Measurements from ENCODE around the gene ZNF385C. TPM values are rescaled to one million over a fixed set of nuclear protein-coding genes. Genes with fewer than 3 reads are reported as not detected.

ZNF385C gene
- polyA plus RNA-seq, 1 donor = 8.0 TPM

- DNase-seq = no peak
Observed at GRCh38 chr17:42107124-42107523, 8.9 kb upstream of the ZNF385C start.

DNA sequence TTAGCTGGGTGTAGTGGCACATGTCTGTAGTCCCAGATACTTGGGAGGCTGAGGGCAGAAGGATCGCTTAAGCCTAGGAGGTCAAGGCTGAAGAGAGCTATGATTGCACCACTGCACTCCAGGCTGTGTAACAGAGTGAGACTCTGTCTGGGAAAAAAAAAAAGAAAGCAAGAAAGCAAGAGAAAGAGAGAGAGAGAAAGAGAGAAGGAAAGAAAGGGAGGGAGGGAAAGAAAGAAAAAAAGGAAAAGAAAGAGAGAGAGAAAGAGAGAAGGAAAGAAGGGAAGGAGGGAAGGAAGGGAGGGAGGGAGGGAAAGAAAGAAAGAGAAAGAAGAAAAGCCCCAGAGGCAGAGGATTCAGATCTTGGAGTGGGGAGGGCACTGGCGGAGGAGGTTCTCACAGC is 7.7 kb upstream of the ZNF385C start:
- no peak for DNase-seq

- DNase-seq = no peak
Observed at GRCh38 chr17:42104264-42104663, 6.0 kb upstream of the ZNF385C start.

DNA sequence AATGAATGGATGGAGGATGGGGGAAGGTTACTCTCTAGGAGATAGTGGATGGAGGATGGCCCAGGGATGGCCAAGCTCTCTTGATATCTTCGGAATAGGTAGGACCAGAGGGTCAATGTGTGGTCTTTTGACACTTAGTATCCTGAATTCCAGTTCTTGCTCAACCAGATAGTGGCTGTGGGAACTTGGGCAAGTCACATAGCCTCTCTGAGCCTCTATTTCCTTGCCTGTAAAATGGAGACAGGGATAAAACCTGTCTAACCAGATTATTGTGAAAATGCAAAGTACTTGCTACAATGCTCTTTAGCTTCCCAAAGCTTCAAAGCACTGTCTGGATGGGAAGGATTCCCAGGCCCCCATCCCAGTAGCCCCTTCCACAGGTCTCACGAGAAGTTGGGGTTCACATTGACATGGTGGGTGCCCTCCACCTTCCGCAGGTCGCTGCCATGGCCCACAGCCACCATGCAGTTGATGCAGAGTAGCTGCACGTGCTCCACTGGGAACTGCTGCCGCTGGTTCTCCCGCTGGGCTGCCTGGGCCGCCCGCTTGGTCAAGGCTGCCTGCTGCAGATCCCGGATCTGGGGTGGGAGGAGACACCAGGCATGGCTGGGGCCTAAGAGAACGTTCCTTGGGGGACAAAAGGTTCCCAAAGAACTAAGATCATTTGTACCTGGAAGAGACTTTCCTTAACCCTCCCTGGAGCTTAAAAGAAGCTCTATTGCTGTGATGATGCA is 5.1 kb upstream of the ZNF385C start:
- DNase-seq = no peak

DNA sequence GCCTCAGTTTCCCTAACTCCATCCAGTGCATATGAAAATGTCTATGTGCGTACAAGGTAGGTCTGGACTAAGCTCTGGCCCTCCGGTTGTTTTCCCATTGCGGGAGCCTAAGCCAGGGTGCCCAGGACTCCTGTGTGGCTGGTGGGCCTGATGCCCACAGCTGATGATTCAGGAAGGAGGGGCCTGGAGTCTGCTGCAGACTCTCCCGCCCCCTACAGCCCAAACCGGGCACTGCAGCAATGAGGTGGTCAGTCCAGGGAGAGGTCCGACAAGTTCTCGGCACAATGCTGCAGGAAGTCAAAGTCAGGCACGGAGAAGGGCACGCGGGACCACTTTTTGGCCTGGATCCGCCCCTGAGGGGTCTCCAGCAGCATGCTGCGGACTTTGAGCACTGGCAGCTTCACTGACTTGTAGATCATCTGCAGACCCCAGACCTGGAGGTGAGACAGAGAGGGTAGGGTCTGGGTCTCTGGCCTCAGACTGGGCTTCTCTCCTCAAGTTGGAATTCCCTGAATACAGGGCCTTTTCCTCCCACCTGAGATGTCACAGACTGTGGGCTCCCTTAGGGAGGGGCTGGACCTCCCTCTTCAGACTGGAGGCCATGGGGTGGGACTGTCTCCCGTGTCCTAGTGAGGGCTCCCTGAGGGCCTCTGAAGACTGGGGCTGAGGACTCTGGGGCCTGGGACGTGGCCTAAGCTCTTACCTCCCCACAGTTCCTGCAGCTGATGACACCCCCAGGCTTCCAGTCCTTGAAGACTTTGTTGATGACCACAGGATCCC is 3.4 kb upstream of the ZNF385C start:
- DNase-seq = peak; percentile 32

GRCh38 chr17:42098730-42099399 is 592 bp upstream of the ZNF385C start:
- no peak for DNase-seq

GRCh38 chr17:42096360-42097111 is 1.7 kb downstream of the ZNF385C start:
- no peak for DNase-seq

DNA sequence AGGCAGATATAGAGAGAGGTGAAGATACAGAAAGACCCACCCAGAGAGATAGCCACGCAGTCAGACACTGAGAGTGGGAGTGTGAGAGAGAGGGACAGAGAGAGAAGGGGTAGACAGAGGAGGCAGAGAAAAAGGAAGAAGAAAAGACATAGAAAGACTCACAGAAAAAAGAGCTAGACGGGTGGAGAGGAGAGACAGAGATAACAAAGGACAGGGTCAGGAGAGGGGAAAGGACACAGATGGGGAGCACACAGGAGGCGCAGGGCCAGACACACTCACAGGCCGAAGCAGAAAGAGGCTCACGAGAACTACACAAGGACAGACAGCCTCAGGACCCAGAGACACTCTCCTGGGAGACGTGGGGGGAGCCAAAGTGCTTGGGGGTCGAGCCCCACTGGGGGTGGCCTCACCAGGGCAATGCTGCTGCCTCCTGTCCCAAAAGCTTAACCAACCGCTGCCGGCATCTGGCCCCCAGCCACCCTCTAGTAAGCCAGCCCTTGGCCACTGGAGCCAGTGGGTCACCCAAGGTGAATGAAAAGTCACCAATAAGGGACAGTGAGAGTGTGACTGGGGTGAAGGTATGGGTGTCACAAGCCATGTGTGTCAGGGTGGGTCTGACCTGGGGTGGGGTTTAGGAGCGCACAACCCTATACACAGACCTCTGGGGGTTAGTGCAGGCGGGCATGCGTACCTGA is 3.8 kb downstream of the ZNF385C start:
- no peak for DNase-seq

- no peak for DNase-seq
Observed at GRCh38 chr17:42092939-42093338, 5.3 kb downstream of the ZNF385C start.

- DNase-seq = no peak
Observed at GRCh38 chr17:42090964-42091790, 7.1 kb downstream of the ZNF385C start.

GRCh38 chr17:42088736-42089135 is 9.5 kb downstream of the ZNF385C start:
- no peak for DNase-seq

GRCh38 chr17:42087736-42088705 is 10.3 kb downstream of the ZNF385C start:
- DNase-seq = no peak

DNA sequence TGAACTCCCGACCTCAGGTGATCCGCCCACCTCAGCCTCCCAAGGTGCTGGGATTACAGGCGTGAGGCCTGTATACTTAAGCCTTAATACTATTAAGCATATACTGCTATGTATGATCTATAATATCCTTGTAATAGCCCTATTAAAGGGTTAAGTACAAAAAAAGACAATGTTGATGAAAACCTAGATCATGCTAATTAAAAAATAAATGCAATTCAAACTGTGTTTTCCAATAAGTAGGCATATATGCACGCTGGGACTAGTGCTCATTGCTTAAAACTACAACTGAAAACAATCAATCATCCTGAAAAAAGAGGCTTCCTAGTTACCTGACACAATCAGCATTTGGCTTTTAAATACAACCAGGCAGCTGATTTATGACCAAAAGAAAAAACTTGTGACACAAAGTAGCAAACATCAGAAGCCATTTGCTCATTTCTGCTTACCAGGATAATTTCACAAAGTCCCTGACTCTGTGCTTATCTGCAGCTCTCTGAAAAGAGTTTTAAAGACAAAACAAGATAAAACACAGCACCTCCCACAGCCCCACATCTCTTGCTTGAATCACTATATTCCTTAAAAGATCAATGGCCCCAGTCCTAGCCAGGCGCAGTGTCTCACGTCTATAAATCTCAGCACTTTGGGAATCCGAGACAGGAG is 11.1 kb downstream of the ZNF385C start:
- no peak for DNase-seq

- no peak for DNase-seq
Observed at GRCh38 chr17:42081516-42082129, 16.6 kb downstream of the ZNF385C start.

DNA sequence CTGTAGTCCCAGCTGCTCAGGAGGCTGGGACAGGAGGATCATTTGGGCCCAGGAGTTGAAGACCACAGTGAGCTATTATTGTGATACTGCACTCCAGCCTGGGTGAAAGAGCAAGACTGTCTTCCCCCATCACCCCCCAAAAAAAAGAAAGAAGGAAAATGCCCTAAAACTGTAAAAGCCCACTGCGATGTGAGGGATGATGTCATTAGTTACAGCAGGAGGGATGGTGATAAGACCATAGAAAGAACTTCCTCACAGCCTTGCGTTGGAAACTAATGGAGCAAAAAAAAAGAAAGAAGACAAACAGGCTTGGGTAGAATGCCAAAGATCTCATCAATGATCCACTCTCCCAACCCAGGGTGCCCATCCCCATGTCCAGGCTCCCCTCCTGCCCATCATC is 18.7 kb downstream of the ZNF385C start:
- DNase-seq = no peak

DNA sequence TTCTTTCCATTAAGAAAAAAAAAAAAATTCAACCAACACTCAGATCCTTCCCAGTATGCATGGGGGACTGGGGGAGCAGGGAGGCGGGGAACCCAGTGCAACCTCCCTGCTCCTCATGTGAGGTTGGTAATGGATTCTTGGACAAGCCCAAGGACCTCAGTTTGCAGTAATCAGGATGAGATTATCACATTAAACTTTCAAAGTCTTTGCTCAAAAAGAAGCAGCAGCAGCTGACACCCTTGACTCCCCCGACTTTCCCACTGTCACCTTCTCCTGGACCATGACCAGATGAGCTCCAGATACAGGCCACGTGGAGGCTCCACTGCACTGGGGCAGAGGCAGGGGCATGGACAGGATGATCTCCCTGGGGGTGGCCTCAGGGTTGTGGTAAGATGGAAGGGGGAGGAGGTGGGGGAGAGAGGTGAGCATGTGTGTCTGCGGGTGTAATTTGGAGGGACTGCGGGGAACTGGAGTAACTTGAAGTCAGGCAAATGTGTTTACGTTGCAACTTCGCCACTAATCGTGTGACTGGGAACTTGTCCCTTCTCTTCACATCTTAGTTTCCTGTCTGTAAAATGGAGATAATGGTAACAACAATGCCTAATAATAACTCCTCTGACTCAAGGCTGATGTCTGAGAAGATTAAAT is 19.8 kb downstream of the ZNF385C start:
- no peak for DNase-seq

DNA sequence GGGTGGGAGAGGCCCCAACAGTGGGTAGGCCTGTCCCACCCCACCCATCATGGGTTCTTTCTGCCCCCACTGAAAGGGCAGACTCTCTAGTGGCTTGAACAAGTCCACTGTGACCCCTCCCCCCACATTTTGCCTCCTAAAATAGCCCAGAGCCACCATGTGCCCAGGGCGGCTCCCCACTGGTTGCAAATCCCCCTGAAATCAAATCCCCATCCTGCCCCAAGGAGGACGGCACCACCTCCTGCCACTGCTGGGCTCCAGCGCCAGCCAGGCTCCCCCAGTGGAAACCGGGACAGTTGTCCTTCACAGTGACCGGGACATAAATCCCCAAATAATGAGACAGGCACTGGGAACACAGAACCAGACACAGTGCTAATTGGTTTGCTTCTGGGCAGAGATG is 20.5 kb downstream of the ZNF385C start:
- DNase-seq = no peak

DNA sequence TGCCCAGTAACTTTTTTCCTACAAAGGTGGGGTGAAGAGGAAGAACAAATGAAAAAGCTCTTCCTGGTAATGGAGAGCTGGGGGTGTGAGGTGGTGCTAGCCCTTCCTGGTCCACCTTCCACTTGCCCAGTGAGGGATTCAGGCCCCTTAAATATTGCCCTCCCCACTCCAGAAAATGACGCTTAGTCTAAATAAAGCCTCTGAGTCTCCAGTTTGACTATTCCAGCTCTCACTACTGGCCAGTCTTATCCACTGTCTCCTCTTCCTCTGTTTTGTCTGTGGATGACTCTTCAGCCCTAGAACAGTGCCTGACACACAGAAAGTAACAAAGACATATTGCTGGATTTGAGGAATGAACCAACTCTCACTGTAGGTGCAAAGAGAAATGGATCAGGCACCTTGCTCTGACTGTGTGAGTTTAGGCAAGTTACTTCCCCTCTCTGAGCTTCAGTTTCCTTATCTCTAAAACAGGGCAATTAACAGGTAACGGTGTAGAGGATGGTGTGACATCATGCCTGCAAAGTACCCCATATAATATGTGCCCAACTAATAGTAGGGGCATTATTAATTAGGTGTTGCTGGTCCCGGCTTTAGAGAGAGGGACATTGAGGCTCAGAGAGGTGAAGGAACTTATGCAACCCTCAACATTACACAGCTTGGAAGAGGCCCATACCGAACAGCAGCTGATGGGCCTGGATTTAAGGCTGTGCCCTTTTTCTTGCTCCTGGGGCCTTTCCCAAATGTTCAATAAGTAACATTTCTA is 21.3 kb downstream of the ZNF385C start:
- no peak for DNase-seq

Data from hindlimb muscle (tissue), 1 donor.